Neuronal stem cell (in vitro differentiated cells): ENCODE data around the gene RELN.

Experiments
- DNase-seq: peaks from one replicate; pipeline ENCODE4 v3.0.0-alpha.2; 2013; ENCODE audit warnings: low spot score
- H2AFZ ChIP-seq: one replicate; pipeline ENCODE4 v1.6.1; 2013; ENCODE audit warnings: mild to moderate bottlenecking, low read length, inconsistent platforms
- H2AK5ac ChIP-seq: 2 replicates; pipeline ENCODE4 v1.6.1; 2013; ENCODE audit warnings: low read depth, mild to moderate bottlenecking, inconsistent platforms, low read length, moderate library complexity, mixed read lengths
- H2BK120ac ChIP-seq: 2 replicates; pipeline ENCODE4 v1.6.1; 2013; ENCODE audit warnings: low read depth, mild to moderate bottlenecking, inconsistent platforms, low read length, moderate library complexity, mixed read lengths
- H2BK12ac ChIP-seq: one replicate; pipeline ENCODE4 v1.6.1; 2013; ENCODE audit warnings: low read length, inconsistent platforms
- H2BK15ac ChIP-seq: 2 replicates; pipeline ENCODE4 v1.6.1; 2013; ENCODE audit warnings: mild to moderate bottlenecking, low read length, inconsistent platforms, mixed read lengths
- H2BK5ac ChIP-seq: one replicate; pipeline ENCODE4 v1.6.1; 2013; ENCODE audit warnings: inconsistent platforms, mild to moderate bottlenecking, low read length, moderate library complexity
- H3K14ac ChIP-seq: one replicate; pipeline ENCODE4 v1.6.1; 2013; ENCODE audit warnings: low read length, inconsistent platforms
- H3K18ac ChIP-seq: 2 replicates; pipeline ENCODE4 v1.6.1; 2013; ENCODE audit warnings: low read length, inconsistent platforms
- H3K23ac ChIP-seq: 2 replicates; pipeline ENCODE4 v1.6.1; 2013; ENCODE audit warnings: low read depth, mild to moderate bottlenecking, mixed read lengths, low read length, inconsistent platforms; ENCODE audit not compliant: poor library complexity
- H3K27ac ChIP-seq: replicated peaks from 3 replicates; pipeline ENCODE4 v1.5.1; 2013; ENCODE audit warnings: low read length, inconsistent platforms
- H3K27me3 ChIP-seq, 3 experiments: 2 replicates each; pipeline ENCODE4 v1.6.1; 2013; ENCODE audit warnings: low read length in 3 of 3, mild to moderate bottlenecking in 2 of 3, inconsistent platforms in 1 of 3, low read depth in 1 of 3, mixed read lengths in 1 of 3, moderate library complexity in 1 of 3; ENCODE audit not compliant: control insufficient read depth in 3 of 3, insufficient read depth in 3 of 3
- H3K36me3 ChIP-seq, 2 donors: replicated peaks in 1 of 2; 2 replicates each; pipeline ENCODE4 v1.6.1; 2013; ENCODE audit warnings: low read length in 2 of 2; ENCODE audit not compliant: control insufficient read depth in 2 of 2, insufficient read depth in 2 of 2
- H3K4ac ChIP-seq: 2 replicates; pipeline ENCODE4 v1.6.1; 2013; ENCODE audit warnings: inconsistent platforms, mild to moderate bottlenecking, low read length, moderate library complexity
- H3K4me1 ChIP-seq, 2 donors: 1 replicate in 1 of 2; 2 replicates in 1 of 2; pipeline ENCODE4 v1.6.1; 2013; ENCODE audit warnings: low read length in 2 of 2, low read depth in 1 of 2; ENCODE audit not compliant: control insufficient read depth in 2 of 2, insufficient read depth in 1 of 2
- H3K4me2 ChIP-seq: one replicate; pipeline ENCODE4 v1.6.1; 2013; ENCODE audit warnings: mild to moderate bottlenecking, low read length, inconsistent platforms; ENCODE audit not compliant: insufficient read depth, poor library complexity, severe bottlenecking
- H3K4me3 ChIP-seq, 2 donors: 2 replicates each; pipeline ENCODE4 v1.5.1; 2013; ENCODE audit warnings: low read length in 2 of 2, mild to moderate bottlenecking in 2 of 2, inconsistent platforms in 1 of 2, moderate library complexity in 1 of 2
- H3K79me1 ChIP-seq: one replicate; pipeline ENCODE4 v1.6.1; 2013; ENCODE audit warnings: low read depth, mild to moderate bottlenecking, inconsistent platforms, low read length, moderate library complexity
- H3K9ac ChIP-seq: one replicate; pipeline ENCODE4 v1.6.1; 2013; ENCODE audit warnings: mild to moderate bottlenecking, low read depth, low read length, inconsistent platforms; ENCODE audit not compliant: poor library complexity
- H3K9me3 ChIP-seq, 2 donors: replicated peaks in 1 of 2; 2 replicates each; pipeline versions ENCODE3 to v1.6.1; 2013; ENCODE audit warnings: low read length in 2 of 2, mild to moderate bottlenecking in 2 of 2, inconsistent platforms in 1 of 2, low read depth in 1 of 2, mixed read lengths in 1 of 2, moderate library complexity in 1 of 2; ENCODE audit not compliant: control insufficient read depth in 2 of 2, insufficient read depth in 1 of 2
- H4K8ac ChIP-seq: one replicate; pipeline ENCODE4 v1.6.1; 2013; ENCODE audit warnings: low read depth, mild to moderate bottlenecking, inconsistent platforms, low read length, moderate library complexity
- H4K91ac ChIP-seq: one replicate; pipeline ENCODE4 v1.6.1; 2013; ENCODE audit warnings: low read length, low read depth, mild to moderate bottlenecking, inconsistent platforms; ENCODE audit not compliant: poor library complexity
- WGBS, 2 donors: extraction: QIAGEN DNeasy Blood & Tissue Kit; methylation state at CpG; one replicate each; pipeline ENCODE4 v1.1.7; 2013; ENCODE audit warnings: missing lambda C conversion rate in 2 of 2, mixed read lengths in 1 of 2; ENCODE audit not compliant: insufficient read length in 2 of 2, insufficient replicate concordance in 1 of 2; ENCODE audit errors: extremely low coverage in 2 of 2; 5-methylcytosine and 5-hydroxymethylcytosine counted together

The RELN gene

DNA sequence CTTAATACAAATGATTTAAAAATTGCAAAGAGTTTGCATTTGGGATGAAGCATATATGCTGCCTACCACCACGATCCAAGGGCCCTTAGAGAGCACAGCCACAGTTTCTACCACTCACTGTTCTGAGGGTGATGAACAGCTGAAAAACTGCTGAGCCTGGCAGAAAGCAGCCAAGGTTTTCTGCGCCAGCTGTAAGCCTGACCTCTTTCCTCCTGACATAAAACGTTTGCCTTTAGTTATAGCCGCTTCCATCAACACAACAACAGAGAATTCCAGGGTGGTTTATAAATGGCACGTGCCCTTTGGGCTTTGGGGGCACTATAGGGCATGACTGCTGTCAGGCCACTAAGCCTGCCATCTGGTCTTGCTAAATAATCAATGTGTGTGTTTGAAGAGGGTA, 222.8 kb downstream of the RELN start:
- no peak overlapping the region for H4K91ac ChIP-seq
- H3K23ac ChIP-seq = no peak overlapping the region
- no peak overlapping the region for H2BK5ac ChIP-seq
- H3K79me1 ChIP-seq = no peaks in the 10 kb centered on the region
- H4K8ac ChIP-seq = no peak overlapping the region
- no peak overlapping the region for H3K4ac ChIP-seq
- no peak overlapping the region for H3K9ac ChIP-seq
- no peak overlapping the region for H3K4me3 ChIP-seq
- H3K27me3 ChIP-seq = no peaks in the 10 kb centered on the region
- H2AK5ac ChIP-seq = no peak overlapping the region
- no peak overlapping the region for H3K14ac ChIP-seq
- no peak overlapping the region for H3K27ac ChIP-seq
- peaks cover 0 to 11% of the 10 kb centered on the region in 2 donors for H3K4me1 ChIP-seq
- H2BK120ac ChIP-seq = no peak overlapping the region
- H2AFZ ChIP-seq = no peak overlapping the region
- H3K9me3 ChIP-seq = no peaks in the 10 kb centered on the region
- H2BK15ac ChIP-seq = no peak overlapping the region
- WGBS, 2 donors = no CpG with 5 or more reads among the region's 5 CpGs
- H3K18ac ChIP-seq = no peak overlapping the region
- no peaks in the 10 kb centered on the region for H3K36me3 ChIP-seq
- no peak for DNase-seq
- H2BK12ac ChIP-seq = no peak overlapping the region
- no peak overlapping the region for H3K4me2 ChIP-seq

DNA sequence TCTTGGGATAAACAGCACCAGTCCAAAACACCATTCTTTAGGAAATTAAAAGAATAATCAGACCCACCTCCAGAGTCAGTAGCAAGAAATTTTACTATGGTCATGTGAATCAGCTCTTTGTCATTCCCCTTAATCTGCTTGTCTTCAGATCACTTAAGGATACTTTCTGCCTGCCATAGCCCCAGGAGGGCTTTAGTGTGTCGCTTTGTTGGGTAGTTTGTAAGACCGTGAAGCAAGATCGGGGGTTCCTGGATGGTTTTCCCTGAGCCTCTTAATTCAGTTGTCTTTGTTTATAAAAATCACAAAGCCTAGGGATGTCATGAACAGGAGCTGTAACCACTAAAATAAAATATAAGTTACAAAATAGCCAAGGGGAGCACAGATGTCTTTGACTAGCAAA, 223.6 kb downstream of the RELN start:
- Histone ChIP-seq H4K91ac (no peak overlapping the region), H3K27ac (no peak overlapping the region), H3K4ac (no peak overlapping the region), H2BK12ac (no peak overlapping the region), H3K79me1 (no peaks in the 10 kb centered on the region), H3K18ac (no peak overlapping the region), H3K4me3 (no peak overlapping the region), H2BK15ac (no peak overlapping the region), H2AK5ac (no peak overlapping the region), H3K4me1 (peaks cover 0 to 8% of the 10 kb centered on the region in 2 donors), H3K23ac (no peak overlapping the region), H3K14ac (no peak overlapping the region), H2AFZ (no peak overlapping the region), H3K36me3 (no peaks in the 10 kb centered on the region), H4K8ac (no peak overlapping the region), H2BK5ac (no peak overlapping the region), H3K9me3 (no peaks in the 10 kb centered on the region), H3K27me3 (no peaks in the 10 kb centered on the region), H3K4me2 (no peak overlapping the region), H3K9ac (no peak overlapping the region), H2BK120ac (no peak overlapping the region)
- DNase-seq = peak; percentile 50
- WGBS, 2 donors = no CpG with 5 or more reads among the region's 3 CpGs

DNA sequence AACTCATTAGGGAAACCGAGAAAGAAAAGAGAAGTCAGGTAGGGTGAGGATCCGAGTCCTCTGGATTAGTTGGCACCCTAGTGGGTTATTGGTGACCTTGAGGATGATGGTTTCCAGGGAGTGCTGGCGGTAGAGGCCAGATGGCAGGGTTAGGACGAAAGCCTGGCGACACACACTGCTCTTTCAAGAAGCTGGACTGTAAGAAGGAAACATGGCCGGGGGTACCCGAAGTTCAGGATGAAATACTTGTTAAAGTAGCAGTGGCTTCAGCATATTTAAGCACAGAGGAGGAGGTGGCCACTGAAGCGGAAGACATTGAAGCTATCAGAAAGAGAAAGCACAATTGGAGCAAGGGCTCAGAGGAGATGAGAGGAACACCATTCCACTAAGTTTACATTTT, 224.6 kb downstream of the RELN start:
- Histone ChIP-seq H3K4ac (no peak overlapping the region), H2BK15ac (no peak overlapping the region), H3K27me3 (no peaks in the 10 kb centered on the region), H3K4me1 (peaks cover 0 to 8% of the 10 kb centered on the region in 2 donors), H2AFZ (no peak overlapping the region), H3K79me1 (no peaks in the 10 kb centered on the region), H3K18ac (no peak overlapping the region), H3K4me2 (no peak overlapping the region), H2BK12ac (no peak overlapping the region), H2BK120ac (no peak overlapping the region), H4K91ac (no peak overlapping the region), H3K9ac (no peak overlapping the region), H3K14ac (no peak overlapping the region), H3K36me3 (no peaks in the 10 kb centered on the region), H3K27ac (peak overlapping the region; percentile 15), H3K4me3 (no peak overlapping the region), H2BK5ac (no peak overlapping the region), H4K8ac (no peak overlapping the region), H2AK5ac (no peak overlapping the region), H3K9me3 (no peaks in the 10 kb centered on the region), H3K23ac (no peak overlapping the region)
- WGBS, 2 donors = no CpG with 5 or more reads among the region's 8 CpGs
- peak; percentile 21 for DNase-seq

DNA sequence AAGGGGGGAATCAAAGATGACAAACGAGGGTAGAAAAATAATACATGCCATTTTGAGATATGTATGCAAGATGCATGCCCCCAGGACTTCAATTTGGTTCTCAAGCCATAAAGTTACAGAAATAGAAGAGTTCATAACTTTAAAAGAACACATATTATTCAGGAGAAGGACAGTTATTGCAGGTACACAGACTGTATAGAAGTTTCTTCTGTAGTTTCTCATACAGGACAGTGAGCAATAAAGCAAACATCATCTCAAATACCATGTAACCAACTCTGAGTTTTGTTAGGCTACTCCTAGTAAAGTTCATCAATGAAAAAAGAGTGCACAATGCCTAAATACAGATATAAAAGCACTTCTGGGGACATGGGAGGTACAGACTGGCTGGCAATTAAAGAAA, 226.6 kb downstream of the RELN start:
- no peak overlapping the region for H2BK15ac ChIP-seq
- H3K27ac ChIP-seq = no peak overlapping the region
- no peak overlapping the region for H2BK12ac ChIP-seq
- no peak overlapping the region for H4K91ac ChIP-seq
- H3K18ac ChIP-seq = no peak overlapping the region
- no peak overlapping the region for H4K8ac ChIP-seq
- no peak overlapping the region for H2BK120ac ChIP-seq
- no peak overlapping the region for H3K4me3 ChIP-seq
- H3K23ac ChIP-seq = no peak overlapping the region
- H3K27me3 ChIP-seq = no peaks in the 10 kb centered on the region
- H2BK5ac ChIP-seq = no peak overlapping the region
- no peak for DNase-seq
- H2AK5ac ChIP-seq = no peak overlapping the region
- no peaks in the 10 kb centered on the region for H3K36me3 ChIP-seq
- H3K4ac ChIP-seq = no peak overlapping the region
- H2AFZ ChIP-seq = no peak overlapping the region
- peaks cover 0 to 7% of the 10 kb centered on the region in 2 donors for H3K4me1 ChIP-seq
- H3K4me2 ChIP-seq = no peak overlapping the region
- no peaks in the 10 kb centered on the region for H3K9me3 ChIP-seq
- no CpG with 5 or more reads among the region's 1 CpG for WGBS, 2 donors
- H3K79me1 ChIP-seq = no peaks in the 10 kb centered on the region
- H3K9ac ChIP-seq = no peak overlapping the region
- no peak overlapping the region for H3K14ac ChIP-seq
